ENCODE data around the gene EXOC3L1.

Gene EXOC3L1

DNA sequence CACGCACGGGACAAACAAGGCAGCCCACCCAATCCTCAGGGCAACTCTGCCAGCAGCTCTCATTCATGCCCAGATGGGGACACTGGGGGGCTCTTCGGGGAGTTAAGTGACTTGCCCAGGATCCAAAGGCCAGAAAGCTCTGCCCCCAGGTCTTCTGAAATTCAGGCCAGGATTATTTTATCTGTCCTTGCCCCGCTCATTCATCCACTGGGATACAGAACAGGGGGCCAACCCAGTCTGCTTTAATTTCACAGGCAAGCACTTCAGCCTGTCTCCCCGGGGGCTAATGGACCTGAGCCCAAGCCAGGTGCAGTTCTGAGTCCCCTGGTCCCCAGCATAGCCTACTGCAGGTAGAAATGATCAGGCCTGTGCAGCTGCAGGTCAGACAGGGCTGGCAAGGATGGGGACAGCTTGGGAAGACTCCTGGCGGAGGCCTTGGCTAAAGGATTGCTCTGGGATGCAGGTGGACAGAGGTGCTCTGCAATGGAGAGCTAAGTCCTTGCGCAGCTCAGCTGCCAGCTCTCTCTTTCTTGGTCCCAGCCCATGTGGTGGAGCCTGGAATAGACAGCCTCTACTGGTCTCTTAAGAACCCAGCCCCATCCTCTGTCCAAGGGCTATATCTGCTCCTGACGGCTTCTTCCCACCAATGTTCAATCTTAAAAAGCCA lies 38.4 kb downstream of the EXOC3L1 start:
- H3K36me3 ChIP-seq (ENCODE audit: control insufficient read depth, insufficient read depth, low read length), result peaks cover 8% of the 10 kb centered on the region
- peaks cover 40% of the 10 kb centered on the region for H3K27me3 ChIP-seq (ENCODE audit: control insufficient read depth, insufficient read depth, low read length)
- no peak for DNase-seq (ENCODE audit: low read depth, low spot score)
- peaks cover 10% of the 10 kb centered on the region for H3K4me1 ChIP-seq (ENCODE audit: control insufficient read depth, insufficient read depth, low read length)
- H3K4me3 ChIP-seq (ENCODE audit: low read length), result peak overlapping the region; percentile 83; the same call in 1 of the 2 replicates
- H3K27ac ChIP-seq (ENCODE audit: low read length), result no peak overlapping the region
- no CpG with 5 or more reads among the region's 8 CpGs for WGBS (ENCODE audit: insufficient coverage, insufficient read length)
- no peaks in the 10 kb centered on the region for H3K9me3 ChIP-seq (ENCODE audit: control insufficient read depth, insufficient read depth, low read length)

GRCh38 chr16:67150833-67151396 lies 39.0 kb downstream of the EXOC3L1 start, which contains the start of gene B3GNT9:
Gene B3GNT9, minus strand, starts transcription at chr16:67150998. Its CDS starts 513 bp downstream, at chr16:67150485.
- H3K27me3 ChIP-seq (ENCODE audit: control insufficient read depth, insufficient read depth, low read length), result peaks cover 34% of the 10 kb centered on the region
- no peaks in the 10 kb centered on the region for H3K9me3 ChIP-seq (ENCODE audit: control insufficient read depth, insufficient read depth, low read length)
- H3K27ac ChIP-seq (ENCODE audit: low read length), result no peak within 1 kb of the TSS
- DNase-seq (ENCODE audit: low read depth, low spot score), result no peak
- peaks cover 8% of the 10 kb centered on the region for H3K36me3 ChIP-seq (ENCODE audit: control insufficient read depth, insufficient read depth, low read length)
- peaks cover 10% of the 10 kb centered on the region for H3K4me1 ChIP-seq (ENCODE audit: control insufficient read depth, insufficient read depth, low read length)
- WGBS (ENCODE audit: insufficient coverage, insufficient read length), result no CpG with 5 or more reads among the region's 34 CpGs
- H3K4me3 ChIP-seq (ENCODE audit: low read length), result peak within 1 kb of the TSS; percentile 83; the same call in 1 of the 2 replicates

- no peak overlapping the region for H3K27ac ChIP-seq (ENCODE audit: low read length)
- WGBS (ENCODE audit: insufficient coverage, insufficient read length), result no CpG with 5 or more reads among the region's 94 CpGs
- H3K27me3 ChIP-seq (ENCODE audit: control insufficient read depth, insufficient read depth, low read length), result peaks cover 29% of the 10 kb centered on the region
- H3K36me3 ChIP-seq (ENCODE audit: control insufficient read depth, insufficient read depth, low read length), result peaks cover 8% of the 10 kb centered on the region
- no peak for DNase-seq (ENCODE audit: low read depth, low spot score)
- H3K4me1 ChIP-seq (ENCODE audit: control insufficient read depth, insufficient read depth, low read length), result peaks cover 10% of the 10 kb centered on the region
- H3K9me3 ChIP-seq (ENCODE audit: control insufficient read depth, insufficient read depth, low read length), result no peaks in the 10 kb centered on the region
- H3K4me3 ChIP-seq (ENCODE audit: low read length), result peak overlapping the region; percentile 83; the same call in 1 of the 2 replicates
Observed at GRCh38 chr16:67150047-67150832, 39.7 kb downstream of the EXOC3L1 start.

DNA sequence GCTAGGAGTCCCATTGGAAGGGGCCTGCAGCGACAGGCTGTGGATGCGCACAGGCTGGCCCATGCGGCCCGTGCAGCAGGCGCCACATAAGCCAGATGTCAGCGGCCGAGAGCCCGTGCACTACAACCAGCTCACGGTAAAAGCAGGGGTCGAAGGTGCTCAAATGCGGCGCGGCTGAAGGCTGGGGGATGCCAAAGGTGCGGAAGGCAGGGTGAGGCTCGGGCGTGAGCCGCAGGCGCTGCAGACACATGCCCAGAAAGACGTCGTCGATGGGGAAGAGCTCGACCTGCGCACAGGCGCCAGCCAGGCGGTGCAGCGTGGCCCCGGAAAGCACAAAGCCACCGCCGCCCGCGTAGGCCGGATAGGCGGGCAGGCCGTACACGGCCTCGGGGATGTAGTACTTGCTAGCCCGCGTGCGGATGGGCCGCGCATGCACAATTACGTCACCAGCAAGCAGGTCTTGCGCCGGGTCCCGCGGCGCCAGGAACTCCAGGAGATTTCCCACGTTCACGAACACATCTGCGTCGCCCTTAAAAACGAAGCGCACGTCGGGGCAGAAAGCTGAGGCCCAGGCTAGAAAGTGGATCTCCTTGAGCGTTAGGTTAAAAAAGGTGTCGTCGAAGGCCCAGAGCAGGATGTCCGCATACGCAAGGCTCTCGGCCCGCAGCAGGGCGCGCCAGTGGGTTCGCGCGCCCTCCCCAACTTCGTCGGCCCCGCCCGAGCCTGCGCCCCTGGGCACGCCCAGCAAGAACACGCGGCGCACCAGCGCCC lies 40.5 kb downstream of the EXOC3L1 start:
- peaks cover 7% of the 10 kb centered on the region for H3K4me1 ChIP-seq (ENCODE audit: control insufficient read depth, insufficient read depth, low read length)
- peaks cover 8% of the 10 kb centered on the region for H3K36me3 ChIP-seq (ENCODE audit: control insufficient read depth, insufficient read depth, low read length)
- no peaks in the 10 kb centered on the region for H3K9me3 ChIP-seq (ENCODE audit: control insufficient read depth, insufficient read depth, low read length)
- H3K4me3 ChIP-seq (ENCODE audit: low read length), result peak overlapping the region; percentile 83; the same call in 1 of the 2 replicates
- peaks cover 24% of the 10 kb centered on the region for H3K27me3 ChIP-seq (ENCODE audit: control insufficient read depth, insufficient read depth, low read length)
- no peak for DNase-seq (ENCODE audit: low read depth, low spot score)
- no peak overlapping the region for H3K27ac ChIP-seq (ENCODE audit: low read length)
- no CpG with 5 or more reads among the region's 77 CpGs for WGBS (ENCODE audit: insufficient coverage, insufficient read length)

GRCh38 chr16:67148656-67149275 lies 41.2 kb downstream of the EXOC3L1 start:
- Histone ChIP-seq H3K27ac (ENCODE audit: low read length) (no peak overlapping the region), H3K27me3 (ENCODE audit: control insufficient read depth, insufficient read depth, low read length) (peaks cover 17% of the 10 kb centered on the region; the same call in 1 of the 2 replicates), H3K36me3 (ENCODE audit: control insufficient read depth, insufficient read depth, low read length) (peaks cover 8% of the 10 kb centered on the region), H3K4me1 (ENCODE audit: control insufficient read depth, insufficient read depth, low read length) (peaks cover 7% of the 10 kb centered on the region), H3K4me3 (ENCODE audit: low read length) (no peak overlapping the region), H3K9me3 (ENCODE audit: control insufficient read depth, insufficient read depth, low read length) (no peaks in the 10 kb centered on the region)
- WGBS (ENCODE audit: insufficient coverage, insufficient read length), result no CpG with 5 or more reads among the region's 11 CpGs
- no peak for DNase-seq (ENCODE audit: low read depth, low spot score)

DNA sequence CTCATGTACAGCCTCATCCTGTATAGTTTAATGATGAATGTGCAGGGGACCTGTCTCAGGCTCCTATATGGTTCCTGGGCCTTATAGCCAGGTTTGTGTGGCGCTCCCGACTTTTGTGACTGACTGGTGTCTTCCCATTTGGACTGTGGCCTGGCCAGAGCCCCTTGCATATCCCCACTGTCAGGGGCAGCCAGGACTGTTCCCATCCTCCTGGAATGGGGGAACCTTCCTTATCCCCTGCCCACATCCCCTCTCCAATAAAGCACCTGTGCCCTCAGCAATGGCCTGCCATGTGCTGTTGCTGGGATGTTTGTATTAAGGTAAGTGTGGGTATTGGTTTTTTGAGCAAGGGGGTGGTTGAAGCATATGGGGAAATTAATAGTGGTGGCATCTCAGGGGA lies 41.7 kb downstream of the EXOC3L1 start:
- Histone ChIP-seq H3K4me3 (ENCODE audit: low read length) (no peak overlapping the region), H3K27me3 (ENCODE audit: control insufficient read depth, insufficient read depth, low read length) (peaks cover 13% of the 10 kb centered on the region; the same call in 1 of the 2 replicates), H3K9me3 (ENCODE audit: control insufficient read depth, insufficient read depth, low read length) (no peaks in the 10 kb centered on the region), H3K4me1 (ENCODE audit: control insufficient read depth, insufficient read depth, low read length) (peaks cover 7% of the 10 kb centered on the region), H3K36me3 (ENCODE audit: control insufficient read depth, insufficient read depth, low read length) (peaks cover 8% of the 10 kb centered on the region), H3K27ac (ENCODE audit: low read length) (no peak overlapping the region)
- WGBS (ENCODE audit: insufficient coverage, insufficient read length), result no CpG with 5 or more reads among the region's 2 CpGs
- DNase-seq (ENCODE audit: low read depth, low spot score), result no peak

DNA sequence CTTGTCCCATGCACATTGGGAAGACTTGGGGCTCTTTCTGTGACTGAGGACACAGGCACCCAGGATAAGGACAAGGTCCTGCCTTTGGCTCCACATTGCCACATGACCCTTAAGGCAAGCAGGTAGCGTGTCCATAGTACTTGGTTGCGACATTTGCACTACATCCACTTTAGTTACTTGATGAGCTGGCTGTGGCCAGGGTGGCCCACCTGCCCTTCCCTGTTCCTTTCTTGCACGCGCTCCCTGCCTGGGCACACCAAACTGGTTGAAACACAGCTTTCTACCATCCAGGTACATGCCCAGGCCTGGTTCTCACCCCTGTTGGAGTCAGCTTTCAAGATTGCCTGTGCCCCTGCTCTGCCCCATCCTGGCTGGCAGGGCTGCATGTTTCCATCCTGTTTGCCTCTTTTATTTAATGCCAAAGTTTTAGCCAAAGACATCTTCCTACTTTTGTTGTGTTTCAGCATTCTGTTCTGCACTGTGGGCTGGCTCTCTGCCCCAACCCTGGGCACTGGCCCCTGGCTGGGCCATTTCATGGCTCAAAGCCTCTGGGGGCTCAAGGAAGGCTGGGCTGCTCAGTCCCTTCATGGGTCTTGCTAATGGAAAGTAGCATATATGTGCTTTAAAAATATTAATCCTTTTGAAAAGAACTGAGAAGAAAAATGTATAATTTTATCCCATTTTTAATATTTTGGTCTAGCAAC lies 42.3 kb downstream of the EXOC3L1 start:
- no peak overlapping the region for H3K4me3 ChIP-seq (ENCODE audit: low read length)
- H3K9me3 ChIP-seq (ENCODE audit: control insufficient read depth, insufficient read depth, low read length), result no peaks in the 10 kb centered on the region
- DNase-seq (ENCODE audit: low read depth, low spot score), result no peak
- H3K27ac ChIP-seq (ENCODE audit: low read length), result no peak overlapping the region
- H3K4me1 ChIP-seq (ENCODE audit: control insufficient read depth, insufficient read depth, low read length), result peaks cover 7% of the 10 kb centered on the region
- no CpG with 5 or more reads among the region's 4 CpGs for WGBS (ENCODE audit: insufficient coverage, insufficient read length)
- peaks cover 6% of the 10 kb centered on the region; the same call in 1 of the 2 replicates for H3K27me3 ChIP-seq (ENCODE audit: control insufficient read depth, insufficient read depth, low read length)
- peaks cover 11% of the 10 kb centered on the region for H3K36me3 ChIP-seq (ENCODE audit: control insufficient read depth, insufficient read depth, low read length)

DNA sequence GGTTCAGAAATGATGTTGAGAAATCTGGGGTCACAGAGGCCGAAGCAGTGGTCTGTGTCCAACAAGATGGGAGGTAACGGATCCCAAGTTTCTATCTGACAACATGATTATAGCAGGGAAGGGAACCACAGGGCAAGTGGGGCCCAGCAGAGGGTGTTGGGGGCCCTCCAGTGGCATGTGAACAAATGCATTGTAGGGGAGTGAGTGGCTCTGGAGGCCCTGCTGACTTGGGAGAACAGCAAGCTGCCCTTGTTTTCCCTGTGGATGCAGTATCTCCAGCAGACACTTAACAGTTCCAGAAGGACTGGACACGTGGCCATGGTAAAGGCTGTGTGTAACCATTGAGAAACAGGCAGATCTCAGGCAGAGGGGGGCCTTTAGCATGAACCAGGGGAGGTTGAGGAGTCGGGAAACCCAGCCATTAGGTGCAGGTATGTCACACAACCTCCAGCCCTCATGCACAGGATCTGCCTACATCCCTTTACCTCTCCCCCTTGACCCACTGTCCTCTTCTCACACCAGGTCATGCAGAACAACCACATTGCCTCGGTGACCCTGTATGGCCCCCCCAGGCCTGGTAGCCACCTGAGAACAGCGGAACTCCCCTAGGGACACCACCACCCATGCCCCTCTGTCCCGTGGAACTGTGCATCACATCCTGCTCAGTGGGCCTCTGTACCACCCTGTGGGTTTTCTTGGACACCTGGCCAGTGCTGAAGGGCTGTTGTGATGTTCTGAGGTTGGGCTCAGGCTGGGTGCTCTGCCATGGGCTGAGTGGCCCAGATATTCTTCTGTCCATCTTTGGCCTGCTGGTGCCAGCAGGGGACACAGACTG lies 43.2 kb downstream of the EXOC3L1 start:
- H3K27me3 ChIP-seq (ENCODE audit: control insufficient read depth, insufficient read depth, low read length), result peaks cover 3% of the 10 kb centered on the region; the same call in 1 of the 2 replicates
- no peak overlapping the region for H3K4me3 ChIP-seq (ENCODE audit: low read length)
- DNase-seq (ENCODE audit: low read depth, low spot score), result no peak
- H3K27ac ChIP-seq (ENCODE audit: low read length), result no peak overlapping the region
- no peaks in the 10 kb centered on the region for H3K9me3 ChIP-seq (ENCODE audit: control insufficient read depth, insufficient read depth, low read length)
- no CpG with 5 or more reads among the region's 7 CpGs for WGBS (ENCODE audit: insufficient coverage, insufficient read length)
- H3K36me3 ChIP-seq (ENCODE audit: control insufficient read depth, insufficient read depth, low read length), result peaks cover 15% of the 10 kb centered on the region
- H3K4me1 ChIP-seq (ENCODE audit: control insufficient read depth, insufficient read depth, low read length), result peaks cover 7% of the 10 kb centered on the region

DNA sequence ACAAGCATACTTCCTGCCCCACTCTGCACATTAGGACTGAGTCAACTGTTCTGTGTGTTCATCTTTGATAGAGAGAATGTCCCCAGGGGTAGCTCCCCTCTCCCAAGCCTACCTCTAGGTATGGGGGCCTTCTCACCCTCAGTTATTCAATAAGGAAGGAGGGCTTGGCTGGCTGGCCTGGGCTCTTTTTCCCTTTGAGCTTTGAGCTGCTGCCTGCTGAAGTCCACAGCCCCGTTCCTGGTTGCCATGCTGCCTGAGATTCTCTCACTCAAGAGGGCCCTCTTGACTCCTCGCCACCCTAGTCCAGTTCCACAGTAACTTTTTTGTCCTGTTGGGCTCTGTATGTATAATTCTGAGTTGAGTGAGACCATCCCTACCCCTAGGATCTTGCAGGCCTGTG lies 44.2 kb downstream of the EXOC3L1 start:
- WGBS (ENCODE audit: insufficient coverage, insufficient read length), result no CpG with 5 or more reads among the region's 2 CpGs
- no peaks in the 10 kb centered on the region for H3K9me3 ChIP-seq (ENCODE audit: control insufficient read depth, insufficient read depth, low read length)
- no peaks in the 10 kb centered on the region for H3K27me3 ChIP-seq (ENCODE audit: control insufficient read depth, insufficient read depth, low read length)
- H3K27ac ChIP-seq (ENCODE audit: low read length), result no peak overlapping the region
- no peak overlapping the region for H3K4me3 ChIP-seq (ENCODE audit: low read length)
- no peak for DNase-seq (ENCODE audit: low read depth, low spot score)
- peaks cover 4% of the 10 kb centered on the region; the same call in 1 of the 2 replicates for H3K4me1 ChIP-seq (ENCODE audit: control insufficient read depth, insufficient read depth, low read length)
- peaks cover 23% of the 10 kb centered on the region for H3K36me3 ChIP-seq (ENCODE audit: control insufficient read depth, insufficient read depth, low read length)

Measured in iPS DF 6.9 (cell line).